Stimulated activated CD4-positive, alpha-beta T cell treated with anti-CD3 and anti-CD28 coated beads, TNF-alpha, amount 100 ng/mL, for 1 hour (primary cell): ENCODE results near the gene C1orf74.

Source experiments
- DNase-seq, 3 donors: peaks; one replicate each; pipeline ENCODE4 v3.0.0-alpha.2; 2020; ENCODE audit warnings: low read depth in 3 of 3, low spot score in 1 of 3

Gene C1orf74

DNA sequence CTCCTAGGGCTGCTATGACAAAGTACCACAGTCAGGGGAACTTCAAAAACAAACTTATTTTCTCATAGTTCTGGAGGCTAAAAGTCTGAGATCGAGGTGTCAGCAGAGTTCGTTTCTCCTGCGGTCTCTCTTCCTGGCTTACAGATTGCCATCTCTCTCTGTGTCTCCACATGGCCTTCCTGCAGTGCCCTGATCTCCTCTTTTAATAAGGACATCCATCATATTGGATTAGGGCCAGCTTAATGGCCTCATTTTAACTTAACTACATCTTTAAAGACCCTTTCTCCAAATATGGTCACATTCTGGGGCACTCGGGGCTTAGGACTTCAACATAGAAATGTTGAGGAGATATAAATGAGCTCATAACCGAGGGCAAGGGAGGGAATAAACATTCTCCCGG is 12.2 kb downstream of the C1orf74 start:
- no peak for DNase-seq

DNA sequence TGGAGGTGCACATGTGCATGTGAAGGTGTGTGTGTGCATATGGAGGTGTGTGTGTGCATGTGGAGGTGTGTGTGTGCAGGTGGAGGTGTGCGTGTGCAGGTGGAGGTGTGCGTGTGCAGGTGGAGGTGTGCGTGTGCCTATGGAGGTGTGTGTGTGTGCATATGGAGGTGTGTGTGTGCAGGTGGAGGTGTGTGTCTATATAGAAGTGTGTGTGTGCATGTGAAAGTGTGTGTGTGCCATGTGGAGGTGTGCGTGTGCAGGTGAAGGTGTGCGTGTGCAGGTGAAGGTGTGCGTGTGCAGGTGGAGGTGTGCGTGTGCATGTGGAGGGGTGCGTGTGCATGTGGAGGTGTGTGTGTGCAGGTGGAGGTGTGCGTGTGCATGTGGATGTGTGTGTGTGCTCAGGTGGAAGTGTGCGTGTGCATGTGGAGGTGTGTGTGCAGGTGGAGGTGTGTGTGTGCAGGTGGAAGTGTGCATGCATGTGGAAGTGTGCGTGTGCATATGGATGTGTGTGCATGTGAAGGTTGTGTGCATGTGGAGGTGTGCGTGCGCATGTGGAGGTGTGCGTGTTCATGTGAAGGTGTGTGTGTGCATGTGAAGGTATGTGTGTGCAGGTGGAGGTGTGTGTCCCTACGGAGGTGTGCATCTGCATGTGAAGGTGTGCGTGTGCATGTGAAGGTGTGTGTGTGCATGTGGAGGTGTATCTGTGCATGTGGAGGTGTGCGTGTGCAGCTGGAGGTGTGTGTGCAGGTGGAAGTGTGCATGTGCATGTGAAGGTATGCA is 13.5 kb downstream of the C1orf74 start:
- no peak for DNase-seq

DNA sequence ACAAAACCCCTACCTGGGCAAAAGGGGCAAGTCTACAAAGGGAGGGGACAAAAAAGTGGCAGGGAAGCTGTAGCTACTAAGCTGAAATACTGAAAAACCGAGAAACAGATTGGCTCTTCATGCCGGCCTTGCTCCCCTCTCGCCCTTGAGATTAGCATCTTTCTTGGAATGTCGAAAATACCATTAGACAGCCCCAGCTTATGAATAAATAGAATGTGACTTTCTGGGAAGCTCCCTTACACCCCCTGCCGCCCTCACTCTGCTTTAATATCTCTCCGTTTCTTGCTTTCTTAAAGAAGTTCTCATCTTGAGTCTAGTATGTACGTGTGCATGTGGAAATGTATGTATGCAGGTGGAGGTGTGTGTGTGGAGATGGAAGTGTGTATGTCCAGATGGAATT is 14.4 kb downstream of the C1orf74 start:
- DNase-seq = no peak

DNA sequence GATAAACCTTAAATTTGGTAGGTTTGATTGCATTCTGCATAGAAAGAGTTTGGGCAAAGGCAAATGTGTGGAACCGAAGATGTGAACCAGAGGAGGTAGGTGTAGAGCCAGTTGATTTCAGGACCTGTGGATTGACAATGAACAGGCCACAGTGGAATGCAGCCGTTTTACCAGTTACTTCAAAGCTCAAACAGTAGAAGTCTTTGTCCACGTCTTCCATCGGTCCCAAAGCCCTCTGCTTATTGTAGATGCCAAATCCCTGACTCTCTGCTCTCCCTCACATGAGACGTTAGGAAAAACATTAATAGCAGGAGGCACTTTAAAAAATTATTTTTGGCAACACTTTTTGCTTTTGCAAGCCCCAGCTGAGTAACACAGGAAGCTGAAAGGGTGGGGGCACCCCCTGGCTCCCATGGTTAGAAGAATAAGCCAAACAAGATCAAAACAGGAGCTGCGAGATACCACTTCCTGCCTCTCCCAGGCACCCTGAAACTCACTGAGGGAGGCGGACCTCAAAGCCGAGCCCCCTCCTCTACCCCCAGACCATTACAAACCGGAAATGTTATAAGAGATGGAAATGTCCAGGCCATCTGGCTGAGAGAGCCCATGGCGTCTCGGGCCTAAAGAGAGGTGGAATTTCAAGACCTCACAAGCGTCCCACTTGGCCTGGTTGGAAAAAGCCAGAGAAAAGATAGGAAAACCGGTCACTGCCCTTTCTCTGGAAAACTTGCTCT is 15.0 kb downstream of the C1orf74 start:
- DNase-seq = peak in 2 of 3 donors; percentile 46 to 53

DNA sequence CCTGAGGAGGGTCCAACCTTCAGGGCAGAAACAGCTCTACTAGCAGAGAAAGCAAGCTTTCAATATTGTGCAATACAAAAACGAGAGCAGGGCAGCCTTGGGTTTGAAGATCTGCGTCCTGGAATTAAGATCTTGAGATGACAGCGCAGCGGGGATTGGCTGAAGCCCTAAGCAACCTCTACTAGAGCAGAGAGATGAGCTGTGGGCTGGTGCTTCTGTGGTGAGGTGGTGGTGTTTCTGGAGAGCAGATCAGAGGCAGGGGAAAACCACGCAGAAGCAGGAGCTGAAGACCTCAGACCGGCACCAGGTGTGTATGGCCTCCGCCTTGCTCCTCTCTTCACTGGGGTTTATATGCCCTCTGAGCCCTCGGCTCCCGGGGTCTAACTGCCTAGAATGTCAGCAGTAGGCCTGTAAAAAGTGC is 16.0 kb downstream of the C1orf74 start:
- peak; percentile 61 to 66 (median 64) for DNase-seq

DNA sequence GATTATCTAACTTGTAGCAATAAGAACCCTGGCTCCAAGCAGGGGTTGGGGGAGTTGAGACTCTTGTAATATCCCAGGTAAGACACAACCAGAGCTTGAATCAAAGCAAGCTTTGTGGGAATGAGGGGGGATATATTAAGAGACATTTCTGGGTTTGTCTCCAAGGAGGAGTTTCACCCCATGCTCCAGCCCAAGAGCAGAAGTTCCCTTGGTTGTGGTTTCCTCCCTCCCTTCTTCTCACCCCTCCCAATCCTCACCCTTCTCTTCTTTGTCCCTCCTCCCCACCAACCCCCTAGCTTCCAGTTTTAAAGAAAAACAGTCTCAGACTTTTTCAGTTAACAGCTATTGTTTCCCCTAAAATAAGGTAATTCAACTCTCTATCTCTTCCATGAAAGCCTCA is 16.7 kb downstream of the C1orf74 start:
- DNase-seq = no peak

DNA sequence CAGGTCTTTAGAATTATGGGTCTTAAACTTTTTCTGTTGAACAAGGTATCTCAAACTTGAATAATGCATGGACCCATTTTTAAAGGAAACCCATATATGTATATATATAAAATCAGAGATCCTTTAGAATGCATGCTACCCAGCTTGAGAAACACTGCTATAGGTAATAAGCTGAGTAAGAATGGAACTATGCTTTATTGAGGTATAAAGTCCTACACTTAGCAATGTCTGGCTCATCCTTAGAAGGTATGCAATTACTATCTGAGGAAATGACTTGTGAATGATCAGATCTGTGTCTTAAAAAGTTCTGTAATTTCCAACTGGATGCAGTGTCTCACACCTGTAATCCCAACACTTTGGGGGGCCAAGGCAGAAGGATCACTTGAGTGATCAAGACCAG is 17.3 kb downstream of the C1orf74 start:
- no peak for DNase-seq

DNA sequence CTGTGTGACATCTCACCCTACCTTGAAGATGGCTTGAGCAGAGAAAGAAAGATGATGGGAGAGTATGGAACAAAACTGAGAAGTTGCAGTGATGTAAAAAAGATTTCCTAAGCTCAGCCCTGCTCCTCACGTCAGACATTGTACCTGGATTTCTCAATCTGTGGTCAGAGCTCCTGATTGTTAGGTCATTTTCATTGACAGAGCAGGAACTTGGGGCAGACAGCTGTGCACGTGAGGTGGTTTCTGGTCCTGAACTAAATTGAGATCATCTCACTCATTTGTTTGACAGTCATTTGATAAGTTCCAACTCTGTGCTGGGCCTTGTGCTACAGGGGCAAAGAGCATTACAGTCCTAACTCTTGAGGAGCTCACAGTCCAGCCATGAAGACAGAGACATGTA is 18.3 kb downstream of the C1orf74 start:
- DNase-seq = no peak

DNA sequence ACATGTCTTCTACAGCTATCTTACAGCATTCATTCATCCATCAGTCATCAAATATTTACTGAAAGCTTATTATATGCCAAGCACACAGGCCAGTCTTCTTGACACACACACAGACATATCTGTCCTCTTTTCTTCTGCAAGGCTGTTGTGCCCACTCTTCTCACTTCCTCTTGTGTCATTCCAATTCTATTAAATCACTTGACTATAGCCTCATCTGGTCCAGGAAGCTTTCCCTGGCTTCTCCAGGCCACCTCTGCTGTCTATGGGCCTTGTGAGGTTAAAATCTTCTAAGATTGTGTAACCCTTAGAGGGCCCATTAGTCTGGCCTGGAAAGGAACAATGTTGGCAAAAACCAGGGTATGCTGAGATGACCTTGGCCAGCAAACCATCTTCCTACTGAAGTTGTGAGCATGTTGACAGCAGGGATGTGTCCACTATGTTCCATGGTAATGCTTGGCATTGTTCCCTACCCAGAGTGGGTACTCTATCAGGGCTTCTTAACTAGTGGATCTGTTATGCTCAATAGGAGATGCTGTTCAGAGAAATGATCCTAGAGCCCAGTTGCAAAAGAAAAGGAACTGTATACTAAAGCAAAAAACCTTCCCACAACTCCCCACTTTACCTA is 23.2 kb downstream of the C1orf74 start:
- no peak for DNase-seq

DNA sequence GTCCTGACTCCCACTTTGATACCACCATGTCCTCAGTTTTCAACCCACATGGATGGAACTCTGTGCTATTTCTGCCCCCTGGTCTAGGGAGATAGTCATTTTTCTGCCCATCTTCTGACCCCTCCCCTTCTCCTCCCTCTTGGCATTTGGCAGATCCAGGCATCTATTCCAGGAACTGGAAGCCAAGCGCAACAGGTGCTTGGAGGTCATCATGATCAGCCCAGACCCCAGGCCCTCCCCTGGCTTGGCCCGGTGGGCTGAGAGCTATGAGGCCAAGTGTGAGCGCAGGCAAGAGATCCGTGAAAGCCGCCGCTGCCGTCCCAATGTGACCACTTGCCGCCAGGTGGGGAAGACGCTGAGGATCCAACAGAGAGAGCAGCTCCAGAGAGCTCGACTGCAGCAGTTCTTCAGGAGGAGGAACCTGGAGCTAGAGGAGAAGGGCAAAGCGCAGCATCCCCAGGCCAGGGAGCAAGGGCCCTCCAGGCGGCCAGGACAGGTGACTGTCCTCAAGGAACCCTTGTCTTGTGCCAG is 24.5 kb downstream of the C1orf74 start:
- DNase-seq = no peak

DNA sequence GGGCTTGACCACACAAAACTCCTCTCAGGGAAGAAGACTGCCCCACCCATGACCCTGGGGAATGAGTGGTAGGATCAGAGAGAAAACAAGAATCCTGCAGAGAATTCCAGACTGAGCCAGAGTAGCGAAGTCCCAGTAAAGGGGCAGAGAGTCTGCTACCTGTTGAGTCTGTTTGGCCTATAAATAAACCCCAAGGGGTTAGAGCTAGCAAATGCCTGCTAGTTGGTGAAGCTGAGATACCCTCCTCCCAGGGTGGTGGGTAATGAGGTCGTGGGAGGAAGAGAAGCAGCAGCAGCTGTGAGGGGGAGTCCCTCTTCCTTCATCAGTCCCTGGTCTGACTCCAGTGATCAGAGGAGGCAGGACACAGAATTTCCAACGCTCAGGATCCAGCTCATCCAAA is 26.0 kb downstream of the C1orf74 start:
- no peak for DNase-seq

DNA sequence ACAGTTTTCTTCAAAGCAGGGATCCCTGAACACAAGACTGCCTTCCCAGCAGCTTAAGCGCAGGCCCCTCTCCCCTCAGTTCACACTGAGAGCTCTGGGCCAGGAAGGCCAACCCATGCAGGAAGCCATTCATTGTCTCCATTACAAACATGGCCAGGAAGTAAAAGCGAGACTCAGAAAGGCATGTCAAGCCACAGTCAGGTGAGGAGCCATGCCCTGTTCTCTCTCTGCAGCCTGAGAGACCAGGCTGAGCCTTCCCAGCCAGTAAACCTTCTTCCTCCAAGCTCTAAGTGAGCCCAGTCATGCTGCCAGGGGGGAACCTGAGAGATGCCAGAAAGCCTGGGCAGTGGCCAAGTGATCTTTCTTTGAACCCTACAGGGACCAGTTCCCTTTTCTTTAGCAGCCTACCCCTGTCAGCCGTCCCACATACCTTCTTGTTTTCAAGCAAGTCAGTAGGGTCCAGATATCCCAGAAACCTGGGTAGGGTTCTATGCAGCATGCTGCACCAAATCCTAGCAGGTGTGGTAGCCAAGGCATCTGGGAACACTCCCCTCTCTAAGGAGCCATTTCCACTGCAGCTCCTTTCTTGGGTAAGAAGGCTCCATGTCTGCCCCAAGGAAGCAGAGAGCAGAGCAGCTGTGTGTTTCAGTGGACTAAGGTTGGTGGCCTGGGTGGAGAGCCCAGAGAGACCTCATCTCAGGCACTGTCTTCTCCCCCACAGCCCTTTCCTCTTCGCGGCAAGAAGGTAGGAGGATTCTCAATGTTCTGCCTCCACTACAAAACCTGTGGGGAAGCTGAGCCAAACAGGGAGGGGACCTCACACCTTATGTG is 27.5 kb downstream of the C1orf74 start:
- peak in 1 of 3 donors; percentile 8 for DNase-seq

DNA sequence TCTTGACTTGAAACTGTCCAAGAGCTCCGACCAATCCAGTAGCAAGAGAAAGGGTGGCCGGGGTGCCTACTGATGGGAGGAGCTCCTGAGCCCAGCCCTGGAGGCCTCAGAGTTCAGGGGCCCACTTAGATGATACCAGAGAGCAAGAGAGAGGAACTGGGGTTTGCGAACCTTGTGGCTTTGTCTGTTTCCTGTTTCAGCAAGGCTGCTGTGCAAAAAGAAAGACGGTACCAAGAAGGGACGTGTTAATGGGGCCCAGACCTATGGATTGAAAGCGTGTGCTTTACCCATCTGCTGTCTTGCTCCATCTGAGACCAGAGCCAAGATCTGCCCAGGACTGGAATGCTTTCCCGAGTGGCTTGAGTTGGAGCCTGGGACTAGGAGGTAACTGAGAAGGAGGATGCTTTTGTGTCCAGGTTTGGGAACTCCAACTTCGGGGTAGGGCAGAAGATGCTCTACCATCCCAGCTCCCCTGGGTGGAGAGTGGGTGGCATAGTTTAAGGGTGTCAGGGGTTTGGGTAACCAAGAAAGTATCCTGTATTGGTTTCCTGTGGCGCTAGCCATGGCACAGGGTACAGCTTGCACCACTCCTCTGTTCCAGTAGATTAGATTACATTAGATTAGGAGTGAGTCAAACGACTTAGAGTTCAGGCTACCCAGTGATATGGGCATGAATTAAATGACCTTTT is 28.3 kb downstream of the C1orf74 start, which contains the start of gene TRAF3IP3:
TSS of gene TRAF3IP3 (plus strand) at position 128 of the 689 bp plus-strand sequence. CDS start 3,987 bp downstream, outside the sequence.
- DNase-seq = peak; percentile 37 to 54 (median 38)

DNA sequence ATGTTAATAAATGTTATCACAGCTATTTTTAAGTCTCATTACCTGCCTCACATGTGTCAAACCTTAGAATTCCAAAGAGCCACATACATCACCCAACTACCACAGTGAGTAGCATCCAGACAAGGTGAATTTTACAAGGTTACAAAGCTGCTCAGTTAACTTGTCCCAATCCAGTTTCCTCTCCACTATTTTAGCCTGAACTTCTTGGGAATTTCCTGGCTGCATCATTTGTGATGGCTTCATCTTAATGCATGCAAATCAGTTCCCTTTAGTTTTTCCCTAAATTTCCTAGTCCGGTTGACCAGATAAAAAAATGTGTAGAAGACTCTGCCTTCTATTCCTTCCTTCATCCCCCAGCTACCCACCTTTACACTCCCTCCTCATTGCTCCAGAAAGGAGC is 29.1 kb downstream of the C1orf74 start:
- DNase-seq = no peak

DNA sequence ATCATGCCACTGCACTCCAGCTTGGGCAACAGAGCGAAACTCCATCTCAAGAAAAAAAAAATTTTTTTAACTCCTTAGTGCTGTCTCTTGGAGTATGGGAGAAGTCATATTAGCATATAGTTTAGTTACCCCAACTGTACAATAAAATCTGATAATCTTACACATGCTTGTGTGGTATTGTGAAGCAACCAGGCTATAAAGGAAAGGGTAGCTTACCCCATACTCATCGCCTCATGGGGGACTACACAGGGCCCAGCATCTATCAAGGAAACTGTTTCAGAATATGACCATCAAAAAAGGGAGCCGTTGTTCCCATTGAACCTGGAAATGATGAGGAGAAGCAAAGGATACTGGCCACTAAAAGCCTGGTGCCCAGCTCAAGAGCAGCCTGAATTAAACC is 31.5 kb downstream of the C1orf74 start:
- no peak for DNase-seq

DNA sequence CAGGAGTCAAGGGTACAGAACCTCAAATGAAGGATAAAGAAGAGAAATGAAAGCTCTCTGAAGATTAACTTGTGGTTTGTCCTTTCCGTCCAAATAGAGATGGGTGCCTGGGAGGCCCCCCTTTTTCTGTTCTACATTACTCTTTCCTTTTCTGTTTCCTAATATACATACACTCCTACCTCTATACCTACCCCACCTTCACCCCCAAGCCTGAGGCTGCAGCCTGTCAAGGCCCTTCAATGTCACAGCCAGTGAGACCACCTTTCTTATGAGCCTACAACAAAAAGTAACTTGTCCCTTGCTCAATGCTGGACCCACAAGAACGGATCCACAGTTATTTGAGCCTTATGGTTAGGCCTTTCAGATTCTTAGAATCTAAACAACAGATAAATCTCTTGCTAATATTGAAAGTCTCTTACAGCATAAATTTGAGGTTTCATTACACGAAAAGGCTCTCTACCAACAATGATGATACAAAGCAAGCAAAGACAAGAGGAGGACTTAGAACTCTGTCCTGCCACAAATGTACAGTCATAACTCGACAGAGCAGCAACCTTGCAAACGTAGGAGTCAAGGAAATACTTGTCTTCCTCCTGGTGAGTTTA is 32.6 kb downstream of the C1orf74 start:
- DNase-seq = no peak

DNA sequence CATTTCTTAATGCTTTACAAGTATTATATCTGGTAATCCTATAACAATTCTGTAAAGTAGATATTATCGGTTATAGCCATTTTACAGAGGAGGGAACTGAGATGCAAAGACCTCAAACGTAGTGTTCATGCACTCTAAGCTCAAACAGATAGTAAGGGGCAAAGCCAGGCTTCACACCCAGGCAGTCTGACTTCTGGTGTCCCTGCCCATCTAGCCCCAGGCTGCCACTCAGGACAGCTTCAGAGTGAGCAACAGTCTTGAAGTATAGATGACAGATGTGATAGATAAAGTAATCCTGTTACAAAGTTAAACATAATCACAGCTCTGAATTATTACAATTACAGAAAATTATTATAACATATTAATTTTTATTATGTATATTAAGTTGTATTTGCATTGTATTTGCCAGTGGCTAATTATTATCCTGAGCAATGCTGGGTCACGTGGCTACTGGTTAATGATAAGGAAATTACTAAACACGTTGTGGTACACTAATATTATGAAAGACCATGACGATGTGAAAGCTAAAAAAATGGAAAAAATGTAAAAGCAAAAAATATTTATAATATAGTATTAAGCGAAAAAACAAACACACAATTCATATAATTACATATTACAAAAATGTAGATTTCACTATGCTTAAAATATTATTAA is 34.6 kb downstream of the C1orf74 start:
- DNase-seq = no peak

DNA sequence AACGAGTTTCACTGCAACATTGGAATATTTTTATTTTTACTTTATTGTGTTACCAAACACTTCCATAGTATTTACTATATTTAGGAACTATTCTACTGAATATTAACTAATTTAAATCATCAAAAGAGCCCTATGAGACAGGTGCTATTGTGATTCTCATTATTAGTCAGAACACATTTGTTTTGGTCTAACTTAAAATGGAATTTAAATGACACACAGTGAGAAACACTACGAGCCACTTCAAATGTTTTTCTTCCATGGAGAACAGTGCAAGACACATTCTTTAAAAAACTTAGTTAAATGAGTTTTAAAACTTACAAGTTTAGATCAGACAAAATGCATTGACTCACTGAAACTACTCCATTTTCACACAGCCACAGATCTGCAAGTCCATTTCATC is 35.2 kb downstream of the C1orf74 start:
- DNase-seq = no peak

DNA sequence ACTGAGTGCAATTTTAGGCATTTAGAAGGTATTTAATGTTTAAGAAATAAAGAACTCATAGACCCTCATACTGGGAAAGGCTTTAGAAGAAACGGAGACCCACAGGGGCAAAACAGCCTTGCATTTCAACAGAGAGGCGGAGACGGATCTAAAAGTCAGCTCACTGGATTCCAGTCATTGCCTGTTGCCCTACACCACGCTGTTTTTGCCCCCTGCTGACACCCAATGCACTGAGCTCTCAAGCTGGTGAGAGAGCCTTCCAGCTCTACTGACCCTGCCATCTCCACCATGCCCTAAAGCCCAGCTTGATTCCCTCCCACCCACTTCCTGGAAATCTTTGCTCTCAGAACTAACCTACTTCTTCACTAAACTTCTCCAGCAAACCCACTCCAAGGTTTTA is 35.7 kb downstream of the C1orf74 start:
- no peak for DNase-seq
